ENCODE measurements around the gene GTF3C4. TPM values are rescaled to one million over a fixed set of nuclear protein-coding genes. Genes with fewer than 3 reads are reported as not detected.

Gene GTF3C4
- total and polyA plus RNA-seq, 2 of the 8 experiments (the other 6 are each of a cell fraction or from before 2014, with no cell fraction given) = 6.8 to 39.2 TPM

DNA sequence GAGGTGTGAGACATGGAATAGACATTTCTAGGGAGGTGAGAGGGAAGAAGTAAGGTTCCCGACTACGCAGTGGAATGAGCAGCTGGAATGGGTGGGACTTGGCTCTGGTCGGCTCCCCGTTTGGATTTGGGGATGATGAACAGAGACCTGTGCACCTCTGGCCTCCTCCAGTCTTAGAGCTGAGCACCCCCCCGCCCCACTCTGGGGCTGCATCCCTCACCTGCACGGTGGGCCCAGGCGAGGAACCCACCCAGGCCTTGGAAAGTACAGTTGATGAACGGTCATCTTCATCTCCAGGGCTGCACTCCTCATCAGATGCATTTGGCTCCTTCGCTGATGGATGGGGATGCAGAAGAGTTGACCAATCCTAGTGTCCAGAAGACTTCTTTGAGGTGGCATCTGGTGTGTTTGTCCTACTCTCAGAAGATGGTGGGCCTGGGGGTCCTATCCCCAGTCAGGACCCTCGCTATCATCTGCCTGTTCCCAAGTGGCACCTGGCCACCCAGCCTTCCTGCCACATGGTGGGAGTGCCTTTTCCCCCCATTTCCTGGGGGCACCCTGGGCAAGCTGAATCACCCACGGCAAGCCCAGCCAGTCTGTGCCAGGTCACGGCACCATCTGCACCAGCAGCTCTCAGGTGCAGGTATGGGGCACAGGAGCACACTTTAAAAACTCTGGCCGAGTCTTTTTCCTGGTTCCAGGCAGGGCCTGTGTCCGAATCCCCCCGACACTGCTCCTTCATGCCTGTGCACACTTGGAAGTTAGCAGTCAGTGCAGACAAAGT, 70.5 kb downstream of the GTF3C4 start:
- Histone ChIP-seq H4K5ac (ENCODE audit: insufficient read length, low read depth, low read length) (no peak overlapping the region), H3K23ac (ENCODE audit: insufficient read length) (no peak overlapping the region), H3K79me2 (ENCODE audit: control insufficient read depth in 1 of 2, insufficient read depth in 2 of 2, low read length in 2 of 2) (no peaks in the 10 kb centered on the region), H4K20me1 (replicated peaks in 1 of 2; ENCODE audit: control insufficient read depth in 1 of 2, insufficient read depth in 2 of 2, low read length in 2 of 2) (peaks cover 0 to 2% of the 10 kb centered on the region in 2 experiments), H2BK5ac (ENCODE audit: low read depth, low read length) (no peak overlapping the region), H3K9ac (replicated peaks in 1 of 4; ENCODE audit: extremely low read depth in 1 of 4, low read depth in 3 of 4, low read length in 3 of 4) (no peak overlapping the region), H4K8ac (ENCODE audit: extremely low read depth, insufficient read depth, low read length) (no peak overlapping the region; the same call in 1 of the 2 replicates), H2AK5ac (ENCODE audit: low read depth, low read length) (no peak overlapping the region), H3K18ac (ENCODE audit: extremely low read depth, low read length) (no peak overlapping the region), H4K91ac (replicated peaks; ENCODE audit: insufficient read length, low read length) (no peak overlapping the region), H3K4me1 (replicated peaks in 1 of 4; ENCODE audit: control insufficient read depth in 3 of 4, insufficient read depth in 4 of 4, low read length in 3 of 4) (peaks cover 11 to 22% (median 17%) of the 10 kb centered on the region in 4 experiments), H3K56ac (replicated peaks; ENCODE audit: insufficient read length, low read depth, low read length) (no peak overlapping the region), H3K9me3 (ENCODE audit: insufficient read depth in 2 of 2, low read depth in 1 of 2, low read length in 1 of 2) (no peaks in the 10 kb centered on the region), H3K36me3 (ENCODE audit: control insufficient read depth in 2 of 4, insufficient read depth in 4 of 4, low read length in 3 of 4) (no peaks in the 10 kb centered on the region), H2BK120ac (replicated peaks; ENCODE audit: low read depth, low read length) (no peak overlapping the region), H3K79me1 (ENCODE audit: low read depth, low read length) (no peaks in the 10 kb centered on the region; the same call in 1 of the 2 replicates), H3K14ac (ENCODE audit: insufficient read length) (no peak overlapping the region), H3K27ac (ENCODE audit: low read depth, low read length) (no peak overlapping the region), H3K4me3 (ENCODE audit: extremely low read depth in 1 of 4, insufficient read depth in 2 of 4, low read depth in 3 of 4, low read length in 4 of 4) (no peak overlapping the region), H2BK15ac (ENCODE audit: low read length) (no peak overlapping the region), H2AFZ (ENCODE audit: low read length) (no peak overlapping the region), H3K4ac (replicated peaks; ENCODE audit: insufficient read length, low read depth, low read length) (no peak overlapping the region), H3K4me2 (ENCODE audit: insufficient read depth in 1 of 2, low read depth in 2 of 2, low read length in 2 of 2) (no peak overlapping the region), H3K27me3 (replicated peaks in 1 of 4; ENCODE audit: control insufficient read depth in 3 of 4, extremely low read depth in 1 of 4, insufficient read depth in 3 of 4, low read length in 3 of 4) (peaks cover 11 to 39% (median 37%) of the 10 kb centered on the region in 4 experiments), H2BK12ac (ENCODE audit: low read depth, low read length) (no peak overlapping the region), H2BK20ac (ENCODE audit: low read length) (no peak overlapping the region), H3K23me2 (ENCODE audit: low read depth, low read length) (peaks cover 3% of the 10 kb centered on the region; the same call in 1 of the 2 replicates)
- WGBS, 2 experiments (ENCODE audit: extremely low coverage in 1 of 2, insufficient coverage in 1 of 2, insufficient read length in 1 of 2, insufficient replicate concordance in 2 of 2, low coverage in 1 of 2, low lambda C conversion rate in 2 of 2, missing lambda C conversion rate in 1 of 2) = 90% methylated on average over 14 of the region's 15 CpGs; no CpG with 5 or more reads in 1 of the 2 experiments
- no peak for DNase-seq (ENCODE audit: low read depth in 1 of 2, low spot score in 2 of 2)
- no peak for FAIRE-seq
- ChIA-PET CTCF (ENCODE audit: partially characterized antibody) (interaction anchor here (1.2 to 2.7 kb wide), 3 partner anchors 26 to 28 kb away, joined by 4 to 8 read pairs (median 5); no protein-coding TSS in a partner anchor), POLR2A (ENCODE audit: partially characterized antibody) (no interaction called here)
- TF ChIP-seq NANOG (IDR thresholded peaks at IDR 0.05; ENCODE audit: insufficient read depth, low read depth, low read length, poor library complexity, severe bottlenecking) (no peak), TAF1 (IDR thresholded peaks at IDR 0.05; ENCODE audit: low read depth, low read length) (no peak), RXRA (IDR thresholded peaks at IDR 0.05; ENCODE audit: insufficient read depth, low read depth, low read length) (no peak)

Measured in H1 (cell line).